Gastrocnemius medialis (tissue), 4 donors: ENCODE results near the gene COQ8A.

Source experiments
- POLR2A ChIP-seq, 2 donors: fragments of 450-650 bp; IDR thresholded peaks; one replicate each; pipeline ENCODE4 v1.6.1; 2017; ENCODE audit warnings: antibody characterized with exemption in 2 of 2, mild to moderate bottlenecking in 2 of 2, moderate library complexity in 2 of 2
- TF ChIP-seq, protein P1 (sequence below), 5 experiments: fragments of 450-650 bp in 3 of 5; fragments of 200-600 bp in 2 of 5; sonication (generic) in 2 of 5; IDR thresholded peaks in 4 of 5; conservative IDR thresholded peaks in 1 of 5; 1 replicate in 4 of 5; 2 replicates in 1 of 5; pipeline ENCODE4 v1.5.1; 2016 to 2019; ENCODE audit warnings: antibody characterized with exemption in 5 of 5, mild to moderate bottlenecking in 3 of 5, moderate library complexity in 3 of 5

- TF ChIP-seq, protein P1, sequence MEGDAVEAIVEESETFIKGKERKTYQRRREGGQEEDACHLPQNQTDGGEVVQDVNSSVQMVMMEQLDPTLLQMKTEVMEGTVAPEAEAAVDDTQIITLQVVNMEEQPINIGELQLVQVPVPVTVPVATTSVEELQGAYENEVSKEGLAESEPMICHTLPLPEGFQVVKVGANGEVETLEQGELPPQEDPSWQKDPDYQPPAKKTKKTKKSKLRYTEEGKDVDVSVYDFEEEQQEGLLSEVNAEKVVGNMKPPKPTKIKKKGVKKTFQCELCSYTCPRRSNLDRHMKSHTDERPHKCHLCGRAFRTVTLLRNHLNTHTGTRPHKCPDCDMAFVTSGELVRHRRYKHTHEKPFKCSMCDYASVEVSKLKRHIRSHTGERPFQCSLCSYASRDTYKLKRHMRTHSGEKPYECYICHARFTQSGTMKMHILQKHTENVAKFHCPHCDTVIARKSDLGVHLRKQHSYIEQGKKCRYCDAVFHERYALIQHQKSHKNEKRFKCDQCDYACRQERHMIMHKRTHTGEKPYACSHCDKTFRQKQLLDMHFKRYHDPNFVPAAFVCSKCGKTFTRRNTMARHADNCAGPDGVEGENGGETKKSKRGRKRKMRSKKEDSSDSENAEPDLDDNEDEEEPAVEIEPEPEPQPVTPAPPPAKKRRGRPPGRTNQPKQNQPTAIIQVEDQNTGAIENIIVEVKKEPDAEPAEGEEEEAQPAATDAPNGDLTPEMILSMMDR (IDR thresholded peaks at IDR 0.05 in 4 of 5, conservative IDR thresholded peaks at IDR 0.05 in 1 of 5), result no peak
- no peak for TF ChIP-seq POLR2A (IDR thresholded peaks at IDR 0.05)
Measured at GRCh38 chr1:226891846-226892523, 48.1 kb upstream of the COQ8A start.
